HT-29 (cell line): ENCODE data around the gene RIPK1. TPM values are rescaled to one million over a fixed set of nuclear protein-coding genes. Genes with fewer than 3 reads are reported as not detected.
"Not testable (repeated sequence)": the region's sequence is repeated elsewhere in the genome, so short reads cannot be mapped to it uniquely, and the experiment has no call there.

Source experiments
- DNase-seq: peaks from one replicate; pipeline ENCODE4 v3.0.0-alpha.2; 2015; ENCODE audit warnings: low spot score
- total RNA-seq: library from RNA; depleted of rRNA; stranded (reverse); fragments of >200 nt; shearing (Covaris generic); gene quantifications from 2 replicates; pipeline ENCODE4 v1.2.3, GENCODE V29; 2014

The RIPK1 gene
- total RNA-seq, 1 experiment from 2014 or later: 12.6 TPM

GRCh38 chr6:3135668-3136291, 67.5 kb downstream of the RIPK1 start:
- DNase-seq: peak; percentile 33

- no peak for DNase-seq
Observed at GRCh38 chr6:3136292-3137011, 68.2 kb downstream of the RIPK1 start.

- no peak for DNase-seq
Observed at GRCh38 chr6:3137057-3137777, 68.9 kb downstream of the RIPK1 start.

- not testable (repeated sequence) for DNase-seq
Observed at GRCh38 chr6:3137873-3138272, 69.6 kb downstream of the RIPK1 start.

- DNase-seq: no peak
Observed at GRCh38 chr6:3138341-3138740, 70.0 kb downstream of the RIPK1 start.

GRCh38 chr6:3139090-3139903, 71.0 kb downstream of the RIPK1 start:
- DNase-seq: peak; percentile 73

GRCh38 chr6:3140201-3140600, 71.9 kb downstream of the RIPK1 start:
- no peak for DNase-seq

- DNase-seq: no peak
Observed at GRCh38 chr6:3142536-3142935, 74.2 kb downstream of the RIPK1 start.

GRCh38 chr6:3143158-3143557, 74.9 kb downstream of the RIPK1 start:
- DNase-seq: no peak

GRCh38 chr6:3144571-3144970, 76.3 kb downstream of the RIPK1 start:
- DNase-seq: no peak

- DNase-seq: no peak
Observed at GRCh38 chr6:3147914-3148757, 79.8 kb downstream of the RIPK1 start.

GRCh38 chr6:3151691-3152090, 83.4 kb downstream of the RIPK1 start:
- no peak for DNase-seq

- DNase-seq: no peak
Observed at GRCh38 chr6:3152689-3153088, 84.4 kb downstream of the RIPK1 start.

GRCh38 chr6:3155416-3155815, 87.1 kb downstream of the RIPK1 start:
- not testable (repeated sequence) for DNase-seq

- DNase-seq: peak; percentile 28
Observed at GRCh38 chr6:3156184-3157130, 88.2 kb downstream of the RIPK1 start.

GRCh38 chr6:3157131-3157933, 89.0 kb downstream of the RIPK1 start, which contains the start of gene TUBB2A:
TSS of gene TUBB2A (minus strand) at chr6:3157544. CDS start at chr6:3157463, 81 bp downstream.
- DNase-seq: peak; percentile 75

GRCh38 chr6:3159805-3160781, 91.8 kb downstream of the RIPK1 start:
- peak; percentile 91 for DNase-seq
